GM10266 (cell line): ENCODE measurements around the gene SSBP1.

Experiments
- DNase-seq: peaks from one replicate; pipeline ENCODE4 v3.0.0; 2012; ENCODE audit errors: extremely low spot score
- TF ChIP-seq, protein P1 (sequence below): IDR thresholded peaks from 2 replicates; pipeline ENCODE4 v1.5.1; 2012; ENCODE audit warnings: mild to moderate bottlenecking, low read depth; ENCODE audit not compliant: control insufficient read depth, insufficient read depth; ENCODE audit errors: missing control alignments

The SSBP1 gene

DNA sequence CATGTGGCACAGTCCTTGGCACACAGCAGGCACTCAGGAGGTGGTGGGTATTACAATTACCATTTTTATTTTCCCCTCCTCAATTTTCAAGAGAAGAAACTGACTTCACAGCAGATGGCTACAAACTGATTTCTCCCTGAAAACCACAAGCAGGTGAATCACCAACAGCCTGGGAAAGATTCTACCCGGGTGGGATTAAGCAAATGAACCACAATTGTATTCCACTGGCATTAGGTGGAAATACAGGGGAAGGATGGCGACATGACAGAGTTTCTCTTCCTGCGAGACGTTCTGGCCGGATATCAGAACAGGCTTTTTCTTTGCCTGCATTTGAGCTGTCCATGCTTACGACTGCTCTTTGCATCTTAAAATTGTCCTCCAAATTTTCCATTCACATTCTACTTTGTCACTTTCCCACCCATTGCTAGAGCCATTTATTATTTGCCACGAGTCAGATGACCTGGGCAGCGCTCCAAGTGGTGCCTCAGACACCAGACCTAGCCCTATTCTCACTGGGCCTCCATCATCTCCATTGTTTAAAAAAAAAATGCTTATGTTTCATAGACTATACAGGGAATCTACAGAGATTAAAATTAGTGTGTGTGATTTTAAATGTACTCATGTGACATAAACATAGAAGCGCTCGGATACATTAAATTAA is 40.8 kb upstream of the SSBP1 start:
- TF ChIP-seq, protein P1, sequence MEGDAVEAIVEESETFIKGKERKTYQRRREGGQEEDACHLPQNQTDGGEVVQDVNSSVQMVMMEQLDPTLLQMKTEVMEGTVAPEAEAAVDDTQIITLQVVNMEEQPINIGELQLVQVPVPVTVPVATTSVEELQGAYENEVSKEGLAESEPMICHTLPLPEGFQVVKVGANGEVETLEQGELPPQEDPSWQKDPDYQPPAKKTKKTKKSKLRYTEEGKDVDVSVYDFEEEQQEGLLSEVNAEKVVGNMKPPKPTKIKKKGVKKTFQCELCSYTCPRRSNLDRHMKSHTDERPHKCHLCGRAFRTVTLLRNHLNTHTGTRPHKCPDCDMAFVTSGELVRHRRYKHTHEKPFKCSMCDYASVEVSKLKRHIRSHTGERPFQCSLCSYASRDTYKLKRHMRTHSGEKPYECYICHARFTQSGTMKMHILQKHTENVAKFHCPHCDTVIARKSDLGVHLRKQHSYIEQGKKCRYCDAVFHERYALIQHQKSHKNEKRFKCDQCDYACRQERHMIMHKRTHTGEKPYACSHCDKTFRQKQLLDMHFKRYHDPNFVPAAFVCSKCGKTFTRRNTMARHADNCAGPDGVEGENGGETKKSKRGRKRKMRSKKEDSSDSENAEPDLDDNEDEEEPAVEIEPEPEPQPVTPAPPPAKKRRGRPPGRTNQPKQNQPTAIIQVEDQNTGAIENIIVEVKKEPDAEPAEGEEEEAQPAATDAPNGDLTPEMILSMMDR: no peak

GRCh38 chr7:141698247-141699015 is 39.7 kb upstream of the SSBP1 start:
- TF ChIP-seq, protein P1: no peak
- DNase-seq: no peak

More for the DNA sequence above, 40.8 kb upstream of the SSBP1 start:
- DNase-seq: no peak

- no peak for DNase-seq
- TF ChIP-seq, protein P1: no peak
These were observed 38.3 kb upstream of the SSBP1 start for GRCh38 chr7:141699860-141700259.

DNA sequence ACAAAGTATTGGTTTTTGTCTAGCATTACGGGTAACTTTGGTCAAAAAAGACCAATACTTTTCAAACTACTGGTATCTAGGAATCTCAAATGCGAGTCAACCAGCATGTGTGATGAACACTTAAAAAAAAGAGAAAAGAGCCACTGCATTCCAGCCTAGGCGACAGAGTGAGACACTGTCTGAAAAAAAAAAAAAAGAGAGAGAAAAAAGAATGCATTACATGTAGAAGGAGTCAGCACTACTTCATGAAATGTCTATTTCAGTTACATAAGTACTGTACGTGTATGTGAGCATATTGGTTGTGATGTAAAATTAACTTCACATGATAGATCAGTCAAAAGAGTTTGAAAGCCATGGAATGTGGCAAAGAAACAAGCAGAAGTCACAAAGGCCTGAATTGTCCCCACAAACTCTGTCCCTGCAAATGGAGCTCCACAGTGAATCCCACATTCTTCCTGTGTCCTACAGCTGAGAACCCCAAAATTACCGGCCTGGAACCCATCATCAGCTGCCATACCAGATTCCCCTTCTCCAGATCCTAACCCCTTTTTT is 37.8 kb upstream of the SSBP1 start:
- TF ChIP-seq, protein P1: no peak
- no peak for DNase-seq

- TF ChIP-seq, protein P1: no peak
- peak; percentile 41 for DNase-seq
These were observed 37.2 kb upstream of the SSBP1 start for GRCh38 chr7:141700848-141701371.

- peak; percentile 91 for DNase-seq
- TF ChIP-seq, protein P1: no peak
These were observed 36.6 kb upstream of the SSBP1 start for GRCh38 chr7:141701489-141702046.

GRCh38 chr7:141702047-141702567 is 36.1 kb upstream of the SSBP1 start, which contains the start of gene DENND11:
Gene DENND11 (minus strand): TSS chr7:141702166. CDS start chr7:141702153, 13 bp downstream.
- peak; percentile 87 for DNase-seq
- TF ChIP-seq, protein P1: no peak
